SK-N-SH (cell line): ENCODE data around the gene UBE3D.

Experiments
- CTCF ChIP-seq: fragments of 200-600 bp; sonication (generic); IDR thresholded peaks from 2 replicates; pipeline ENCODE4 v1.6.1; 2017; ENCODE audit warnings: antibody characterized with exemption, mild to moderate bottlenecking, moderate library complexity
- EZH2phosphoT487 ChIP-seq: fragments of 200-600 bp; sonication (generic); IDR thresholded peaks from 2 replicates; pipeline ENCODE4 v1.6.1; 2017; ENCODE audit warnings: low read depth, mixed run types, mild to moderate bottlenecking, antibody characterized with exemption, moderate library complexity, borderline replicate concordance
- MAX ChIP-seq: IDR thresholded peaks from 2 replicates; pipeline ENCODE4 v1.4.0; 2012; ENCODE audit warnings: low read depth
- POLR2AphosphoS5 ChIP-seq: IDR thresholded peaks from 2 replicates; pipeline ENCODE4 v1.6.1; 2012; ENCODE audit warnings: low read depth, low read length
- RFX5 ChIP-seq: IDR thresholded peaks from 2 replicates; pipeline ENCODE4 v1.6.1; 2012; ENCODE audit warnings: mild to moderate bottlenecking, improper control_type of control experiment, low read length
- SIN3A ChIP-seq: IDR thresholded peaks from 2 replicates; pipeline ENCODE4 v1.6.1; 2012; ENCODE audit warnings: low read depth, mild to moderate bottlenecking, low read length, moderate library complexity, borderline replicate concordance
- TF ChIP-seq, protein P1 (sequence below): IDR thresholded peaks from 2 replicates; pipeline ENCODE4 v1.4.0; 2012; ENCODE audit warnings: low read depth, borderline replicate concordance
- TF ChIP-seq, protein P2 (sequence below): fragments of 150-350 bp; IDR thresholded peaks from 2 replicates; pipeline ENCODE4 v1.6.1; 2016; ENCODE audit warnings: mild to moderate bottlenecking, low read depth, low read length

- no peak for TF ChIP-seq MAX
- TF ChIP-seq SIN3A, result no peak
- TF ChIP-seq EZH2phosphoT487, result no peak
- TF ChIP-seq, protein P1, sequence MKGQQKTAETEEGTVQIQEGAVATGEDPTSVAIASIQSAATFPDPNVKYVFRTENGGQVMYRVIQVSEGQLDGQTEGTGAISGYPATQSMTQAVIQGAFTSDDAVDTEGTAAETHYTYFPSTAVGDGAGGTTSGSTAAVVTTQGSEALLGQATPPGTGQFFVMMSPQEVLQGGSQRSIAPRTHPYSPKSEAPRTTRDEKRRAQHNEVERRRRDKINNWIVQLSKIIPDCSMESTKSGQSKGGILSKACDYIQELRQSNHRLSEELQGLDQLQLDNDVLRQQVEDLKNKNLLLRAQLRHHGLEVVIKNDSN, result no peak
- TF ChIP-seq CTCF, result no peak
- TF ChIP-seq, protein P2, sequence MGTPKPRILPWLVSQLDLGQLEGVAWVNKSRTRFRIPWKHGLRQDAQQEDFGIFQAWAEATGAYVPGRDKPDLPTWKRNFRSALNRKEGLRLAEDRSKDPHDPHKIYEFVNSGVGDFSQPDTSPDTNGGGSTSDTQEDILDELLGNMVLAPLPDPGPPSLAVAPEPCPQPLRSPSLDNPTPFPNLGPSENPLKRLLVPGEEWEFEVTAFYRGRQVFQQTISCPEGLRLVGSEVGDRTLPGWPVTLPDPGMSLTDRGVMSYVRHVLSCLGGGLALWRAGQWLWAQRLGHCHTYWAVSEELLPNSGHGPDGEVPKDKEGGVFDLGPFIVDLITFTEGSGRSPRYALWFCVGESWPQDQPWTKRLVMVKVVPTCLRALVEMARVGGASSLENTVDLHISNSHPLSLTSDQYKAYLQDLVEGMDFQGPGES, result no peak
- no peak for TF ChIP-seq POLR2AphosphoS5
- TF ChIP-seq RFX5, result no peak
These were observed 144.4 kb downstream of the UBE3D start for GRCh38 chr6:82921258-82921657.
